GM20000 (cell line): Measurements from ENCODE around the gene ALG8.

ENCODE experiments used
- DNase-seq: peaks from one replicate; pipeline ENCODE4 v3.0.0; 2012; ENCODE audit warnings: low spot score
- CTCF ChIP-seq: IDR thresholded peaks from 2 replicates; pipeline ENCODE4 v1.5.1; 2012; ENCODE audit warnings: mild to moderate bottlenecking, control low read depth; ENCODE audit errors: extremely low read depth, missing control alignments

Gene ALG8

GRCh38 chr11:78156127-78156844, 16.9 kb upstream of the ALG8 start:
- no peak for DNase-seq
- TF ChIP-seq CTCF: no peak

- no peak for TF ChIP-seq CTCF
These were observed 12.4 kb upstream of the ALG8 start for GRCh38 chr11:78151804-78152203.

GRCh38 chr11:78150754-78151153, 11.3 kb upstream of the ALG8 start:
- TF ChIP-seq CTCF: no peak
- no peak for DNase-seq

More at GRCh38 chr11:78151804-78152203, 12.4 kb upstream of the ALG8 start:
- DNase-seq: no peak

GRCh38 chr11:78150346-78150745, 10.9 kb upstream of the ALG8 start:
- no peak for DNase-seq
- TF ChIP-seq CTCF: no peak

- no peak for TF ChIP-seq CTCF
- DNase-seq: no peak
These were observed 10.2 kb upstream of the ALG8 start for GRCh38 chr11:78149646-78150045.

- no peak for DNase-seq
- TF ChIP-seq CTCF: no peak
These were observed 8.4 kb upstream of the ALG8 start for GRCh38 chr11:78147807-78148206.

- TF ChIP-seq CTCF: no peak
- DNase-seq: no peak
These were observed 6.1 kb upstream of the ALG8 start for GRCh38 chr11:78145511-78146025.
